Dedifferentiated amniotic fluid mesenchymal stem cell (primary cell): ENCODE data around the gene PDS5A.
"Not testable (repeated sequence)": the region's sequence is repeated elsewhere in the genome, so short reads cannot be mapped to it uniquely, and the experiment has no call there.

ENCODE experiments used
- DNase-seq: peaks from one replicate; pipeline ENCODE4 v3.0.0-alpha.2; 2016; ENCODE audit errors: extremely low spot score

Gene PDS5A

DNA sequence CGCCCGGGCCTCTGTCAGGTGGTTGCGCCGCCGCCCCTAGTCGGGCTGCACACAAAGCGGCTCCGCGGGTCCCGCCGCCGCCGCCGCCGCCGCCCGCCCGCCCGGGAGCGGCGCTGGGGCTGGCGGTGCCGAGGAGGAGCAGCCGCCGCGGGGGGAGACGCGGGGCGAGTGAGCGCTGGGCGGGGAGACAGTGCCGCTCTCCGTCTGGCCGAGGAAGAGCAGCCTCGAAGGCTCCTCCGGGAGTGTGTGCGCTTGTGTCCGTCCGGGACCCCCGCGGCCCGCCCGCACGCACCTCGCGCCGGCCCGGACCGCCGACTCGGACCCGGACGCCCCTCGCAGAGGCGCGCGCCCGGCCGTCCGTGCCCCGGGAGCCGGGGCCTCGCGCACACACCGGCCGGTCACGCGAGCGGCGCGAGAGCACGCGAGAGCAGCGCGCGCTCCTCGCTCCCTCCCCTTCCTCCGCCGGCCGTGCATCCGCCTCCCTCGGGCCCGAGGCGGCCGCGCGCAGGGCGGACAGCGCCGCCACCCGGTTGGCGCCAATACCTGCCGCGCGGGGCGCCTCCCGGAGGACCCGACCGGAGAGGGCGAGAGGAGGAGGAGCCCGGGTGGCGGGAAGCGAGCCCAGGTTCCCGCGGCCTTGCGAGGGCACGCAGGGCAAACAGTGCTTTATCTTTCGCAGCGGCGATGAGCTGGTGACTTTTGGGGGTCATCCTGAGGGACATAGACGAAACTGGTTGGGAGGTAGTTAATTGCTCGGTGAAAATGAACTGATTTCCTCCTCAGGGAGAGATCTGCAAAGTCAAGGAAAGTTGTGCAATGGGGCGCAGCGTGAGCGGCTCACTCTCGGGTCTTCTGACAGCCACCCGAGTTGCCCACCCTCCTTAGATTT lies at the start of gene PDS5A:
TSS of gene PDS5A (minus strand) at position 423 of the 889 bp plus-strand sequence. CDS start 1,334 bp downstream, outside the sequence.
- peak; percentile 86 for DNase-seq

- not testable (repeated sequence) for DNase-seq
Measured at GRCh38 chr4:40024049-40024448, 46.3 kb upstream of the PDS5A start.

GRCh38 chr4:40021116-40021515 lies 43.4 kb upstream of the PDS5A start:
- not testable (repeated sequence) for DNase-seq

DNA sequence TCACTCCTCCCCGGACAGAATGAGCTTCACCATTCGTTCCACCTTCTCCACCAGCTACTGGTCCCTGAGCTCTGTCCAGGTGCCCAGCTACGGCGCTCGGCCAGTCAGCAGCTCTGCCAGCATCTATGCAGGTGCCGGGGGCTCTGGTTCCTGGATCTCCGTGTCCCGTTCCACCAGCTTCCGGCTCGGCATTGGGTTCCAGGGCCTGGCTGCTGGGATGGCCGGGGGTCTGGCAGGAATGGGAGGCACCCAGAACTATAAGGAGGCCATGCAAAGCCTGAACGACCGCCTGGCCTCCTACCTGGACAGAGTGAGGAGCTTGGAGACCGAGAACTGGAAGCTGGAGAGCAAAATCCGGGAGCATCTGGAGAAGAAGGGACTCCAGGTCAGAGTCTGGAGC lies 42.5 kb upstream of the PDS5A start:
- no peak for DNase-seq

DNA sequence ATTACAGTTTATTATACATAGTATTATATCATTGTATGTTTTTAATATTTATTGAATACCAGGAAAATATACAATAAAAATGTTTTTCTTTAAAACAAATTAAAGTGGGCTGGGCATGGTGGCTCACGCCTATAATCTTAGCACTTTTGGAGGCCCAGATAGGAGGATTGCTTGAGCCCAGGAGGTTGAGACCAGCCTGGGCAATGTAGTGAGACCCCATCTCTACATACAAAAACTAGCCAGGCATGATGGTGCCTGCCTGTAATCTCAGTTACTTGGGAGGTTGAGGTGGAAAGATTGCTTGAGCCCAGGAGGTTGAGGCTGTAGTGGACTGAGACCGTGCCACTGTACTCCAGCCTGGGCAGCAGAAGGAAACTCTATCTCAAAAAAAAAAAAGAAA lies 38.3 kb upstream of the PDS5A start:
- DNase-seq: no peak

GRCh38 chr4:40003986-40004385 lies 26.3 kb upstream of the PDS5A start:
- DNase-seq: peak; percentile 40

- no peak for DNase-seq
Measured at GRCh38 chr4:40000711-40001110, 23.0 kb upstream of the PDS5A start.

DNA sequence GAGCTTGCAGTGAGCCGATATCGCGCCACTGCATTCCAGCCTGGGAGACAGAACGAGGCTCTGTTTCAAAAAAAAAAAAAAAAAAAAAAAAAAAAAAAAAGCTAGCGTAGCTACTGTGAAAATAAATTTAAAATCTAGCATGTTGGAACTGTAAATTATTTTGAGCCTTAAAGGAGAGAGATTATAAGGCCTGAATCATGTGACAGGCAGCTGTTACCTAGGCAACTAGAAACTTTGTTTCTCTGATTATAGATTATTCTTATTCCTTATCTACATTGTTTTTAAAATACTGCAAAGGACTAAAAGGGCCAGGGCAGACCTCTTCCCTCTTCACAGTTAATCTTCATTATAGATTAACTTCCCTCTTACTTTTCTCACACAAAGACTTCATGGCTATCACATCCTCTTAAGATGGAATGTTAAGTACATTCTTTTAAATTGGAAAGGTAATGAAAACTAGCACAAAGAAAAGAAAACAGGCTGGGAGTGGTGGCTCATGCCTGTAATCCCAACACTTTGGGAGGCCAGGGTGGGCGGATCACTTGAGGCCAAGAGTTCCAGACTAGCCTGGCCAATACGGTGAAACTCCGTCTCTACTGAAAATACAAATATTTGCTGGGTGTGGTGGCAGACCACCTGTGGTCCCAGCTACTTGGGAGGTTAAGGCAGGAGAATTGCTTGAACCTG lies 21.1 kb upstream of the PDS5A start:
- no peak for DNase-seq

GRCh38 chr4:39996811-39997210 lies 19.1 kb upstream of the PDS5A start:
- no peak for DNase-seq

GRCh38 chr4:39994406-39994805 lies 16.7 kb upstream of the PDS5A start:
- DNase-seq: no peak

GRCh38 chr4:39989381-39989780 lies 11.7 kb upstream of the PDS5A start:
- DNase-seq: not testable (repeated sequence)

- no peak for DNase-seq
Measured at GRCh38 chr4:39987485-39987884, 9.8 kb upstream of the PDS5A start.

DNA sequence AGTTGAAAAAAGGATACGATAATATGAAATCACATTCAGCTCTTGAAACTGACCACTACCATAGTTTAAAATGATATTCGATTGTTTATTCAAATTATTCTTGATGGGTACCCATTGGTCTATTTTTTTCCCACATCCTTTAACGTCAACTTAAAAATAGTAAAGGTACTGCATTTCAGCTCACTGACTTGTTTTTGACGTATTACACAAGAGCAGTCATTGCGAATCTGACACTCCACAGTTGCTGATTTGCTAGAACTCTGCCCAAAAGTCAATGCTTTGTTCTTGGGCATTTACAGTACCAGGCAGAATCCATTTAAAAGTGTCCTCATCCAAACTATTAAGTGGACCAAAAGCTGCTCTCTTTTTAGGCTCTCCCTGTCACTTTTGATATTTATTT lies 1.2 kb upstream of the PDS5A start:
- no peak for DNase-seq

- no peak for DNase-seq
Measured at GRCh38 chr4:39978378-39978775, 666 bp upstream of the PDS5A start.

GRCh38 chr4:39976945-39977488 lies 694 bp downstream of the PDS5A start:
- DNase-seq: no peak

- peak; percentile 89 for DNase-seq
Measured at GRCh38 chr4:39976141-39976944, 1.4 kb downstream of the PDS5A start.

- DNase-seq: no peak
Measured at GRCh38 chr4:39975488-39976089, 2.1 kb downstream of the PDS5A start.

DNA sequence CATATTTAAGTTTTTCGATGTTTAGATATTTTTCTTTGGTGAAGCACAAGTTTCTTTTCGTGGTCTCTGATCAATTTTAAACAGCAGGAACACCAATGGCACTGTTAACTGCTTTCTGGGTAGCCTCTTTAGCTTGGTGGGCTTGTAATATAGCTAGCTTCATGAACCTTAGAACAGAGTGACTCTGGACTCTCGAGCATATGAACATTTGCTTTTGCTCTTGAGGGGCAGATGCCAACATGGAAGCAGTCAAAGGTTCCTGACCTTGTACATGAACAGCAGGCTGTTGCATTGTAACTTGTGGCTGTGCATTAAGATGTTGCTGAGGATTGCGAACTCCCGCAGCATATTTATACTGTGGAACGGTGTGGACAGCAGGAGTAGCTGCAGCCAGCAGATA lies 4.7 kb downstream of the PDS5A start:
- DNase-seq: not testable (repeated sequence)

GRCh38 chr4:39970671-39971640 lies 6.8 kb downstream of the PDS5A start:
- DNase-seq: no peak

DNA sequence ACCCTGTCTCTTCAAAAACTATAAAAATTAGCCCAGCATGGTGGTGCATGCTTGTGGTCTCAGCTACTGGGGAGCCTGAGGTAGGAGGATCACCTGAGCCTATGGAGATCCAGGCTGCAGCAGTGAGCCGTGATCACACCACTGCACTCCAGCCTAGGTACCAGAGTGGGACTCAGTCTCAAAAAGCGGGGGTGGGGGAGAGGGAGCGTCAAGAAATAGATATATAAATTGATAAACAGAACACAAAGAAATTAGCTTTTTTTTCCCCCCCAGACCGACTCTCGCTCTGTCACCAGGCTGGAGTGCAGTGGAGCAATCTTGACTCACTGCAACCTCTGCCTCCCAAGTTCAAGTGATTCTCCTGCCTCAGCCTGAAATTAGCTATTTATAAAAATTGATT lies 14.1 kb downstream of the PDS5A start:
- no peak for DNase-seq
